ENCODE results near the gene RNH1. TPM values are rescaled to one million over a fixed set of nuclear protein-coding genes. Genes with fewer than 3 reads are reported as not detected.
A peak's percentile ranks its signal among the peaks of the same experiment; 100 is the strongest.

Gene RNH1
- total and polyA plus RNA-seq, 2 of the 8 experiments (the other 6 are each of a cell fraction or from before 2014, with no cell fraction given) = 48.7 to 49.8 TPM

DNA sequence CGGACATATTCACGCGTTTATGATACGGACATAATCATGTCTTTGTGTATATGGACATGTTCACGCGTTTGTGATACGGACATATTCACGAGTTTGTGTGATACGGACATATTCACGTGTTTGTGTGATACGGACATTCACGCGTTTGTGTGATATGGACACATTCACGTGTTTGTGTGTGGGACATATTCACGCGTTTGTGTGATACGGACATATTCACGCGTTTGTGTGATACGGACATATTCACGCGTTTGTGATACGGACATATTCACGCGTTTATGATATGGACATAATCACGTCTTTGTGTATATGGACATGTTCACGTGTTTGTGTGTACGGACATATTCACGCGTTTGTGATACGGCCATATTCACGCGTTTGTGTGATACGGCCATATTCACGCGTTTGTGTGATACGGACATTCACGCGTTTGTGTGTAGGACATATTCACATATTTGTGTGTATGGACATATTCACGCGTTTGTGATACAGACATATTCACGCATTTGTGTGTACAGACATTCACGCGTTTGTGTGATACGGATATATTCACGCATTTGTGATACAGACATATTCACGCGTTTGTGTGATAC, 32.0 kb downstream of the RNH1 start:
- Histone ChIP-seq H4K8ac (ENCODE audit: extremely low read depth, insufficient read depth, low read length) (no peak overlapping the region), H3K79me1 (ENCODE audit: low read depth, low read length) (peaks cover 16% of the 10 kb centered on the region), H2BK120ac (replicated peaks; ENCODE audit: low read depth, low read length) (no peak overlapping the region), H2BK5ac (ENCODE audit: low read depth, low read length) (no peak overlapping the region), H2BK15ac (ENCODE audit: low read length) (no peak overlapping the region), H3K36me3 (ENCODE audit: control insufficient read depth in 2 of 4, insufficient read depth in 4 of 4, low read length in 3 of 4) (peaks cover 0 to 7% (median 2%) of the 10 kb centered on the region in 4 experiments; a peak in 2 of 8 replicates), H3K23me2 (ENCODE audit: low read depth, low read length) (no peaks in the 10 kb centered on the region), H2BK12ac (ENCODE audit: low read depth, low read length) (no peak overlapping the region), H4K5ac (ENCODE audit: insufficient read length, low read depth, low read length) (no peak overlapping the region), H3K79me2 (ENCODE audit: control insufficient read depth in 1 of 2, insufficient read depth in 2 of 2, low read length in 2 of 2) (peaks cover 7 to 36% of the 10 kb centered on the region in 2 experiments), H3K14ac (ENCODE audit: insufficient read length) (no peak overlapping the region), H3K4me2 (ENCODE audit: insufficient read depth in 1 of 2, low read depth in 2 of 2, low read length in 2 of 2) (no peak overlapping the region), H3K4ac (replicated peaks; ENCODE audit: insufficient read length, low read depth, low read length) (no peak overlapping the region), H3K4me1 (replicated peaks in 1 of 4; ENCODE audit: control insufficient read depth in 3 of 4, insufficient read depth in 4 of 4, low read length in 3 of 4) (peaks cover 0 to 5% (median 2%) of the 10 kb centered on the region in 4 experiments; a peak in 3 of 7 replicates), H3K23ac (ENCODE audit: insufficient read length) (no peak overlapping the region), H3K9ac (replicated peaks in 1 of 4; ENCODE audit: extremely low read depth in 1 of 4, low read depth in 3 of 4, low read length in 3 of 4) (no peak overlapping the region), H4K20me1 (replicated peaks in 1 of 2; ENCODE audit: control insufficient read depth in 1 of 2, insufficient read depth in 2 of 2, low read length in 2 of 2) (peaks cover 0 to 9% of the 10 kb centered on the region in 2 experiments), H4K91ac (replicated peaks; ENCODE audit: insufficient read length, low read length) (no peak overlapping the region), H3K27me3 (replicated peaks in 1 of 4; ENCODE audit: control insufficient read depth in 3 of 4, extremely low read depth in 1 of 4, insufficient read depth in 3 of 4, low read length in 3 of 4) (no peaks in the 10 kb centered on the region), H2BK20ac (ENCODE audit: low read length) (no peak overlapping the region), H3K56ac (replicated peaks; ENCODE audit: insufficient read length, low read depth, low read length) (no peak overlapping the region), H3K9me3 (ENCODE audit: insufficient read depth in 2 of 2, low read depth in 1 of 2, low read length in 1 of 2) (no peaks in the 10 kb centered on the region), H3K4me3 (ENCODE audit: extremely low read depth in 1 of 4, insufficient read depth in 2 of 4, low read depth in 3 of 4, low read length in 4 of 4) (no peak overlapping the region), H3K27ac (ENCODE audit: low read depth, low read length) (no peak overlapping the region), H2AK5ac (ENCODE audit: low read depth, low read length) (no peak overlapping the region; the same call in 1 of the 2 replicates), H3K18ac (ENCODE audit: extremely low read depth, low read length) (no peak overlapping the region), H2AFZ (ENCODE audit: low read length) (no peak overlapping the region)
- FAIRE-seq (peak; percentile 96), DNase-seq (ENCODE audit: low read depth in 1 of 2, low spot score in 2 of 2) (no peak)
- no peak for TF ChIP-seq CREB1 (IDR thresholded peaks at IDR 0.05)
- TF ChIP-seq ZNF274 (IDR thresholded peaks at IDR 0.05; ENCODE audit: borderline replicate concordance, extremely low read depth, low read length) = no peak
- no peak for TF ChIP-seq BRCA1 (IDR thresholded peaks at IDR 0.05; ENCODE audit: low read depth, low read length)
- 95% methylated on average over 48 of the region's 48 CpGs; no CpG with 5 or more reads in 1 of the 2 experiments for WGBS, 2 experiments (ENCODE audit: extremely low coverage in 1 of 2, insufficient coverage in 1 of 2, insufficient read length in 1 of 2, insufficient replicate concordance in 2 of 2, low coverage in 1 of 2, low lambda C conversion rate in 2 of 2, missing lambda C conversion rate in 1 of 2)
- POLR2A ChIA-PET (ENCODE audit: partially characterized antibody) = interaction anchor here (0.8 kb wide), 1 partner anchor 24 kb away, joined by 3 read pairs; no protein-coding TSS in a partner anchor
- CTCF ChIA-PET (ENCODE audit: partially characterized antibody) = interaction anchor here (1.3 to 2.3 kb wide), 2 partner anchors 18 to 24 kb away, joined by 3 to 8 read pairs; no protein-coding TSS in a partner anchor

All from H1 (cell line).